H9 (cell line): ENCODE data around the gene SYTL1. TPM values are rescaled to one million over a fixed set of nuclear protein-coding genes. Genes with fewer than 3 reads are reported as not detected.

Experiments used
- DNase-seq: peaks from one replicate; pipeline ENCODE4 v3.0.0-alpha.2; 2017
- H2AFZ ChIP-seq: one replicate; pipeline ENCODE4 v1.6.1; 2013; ENCODE audit warnings: mild to moderate bottlenecking, low read length, control low read depth, moderate library complexity
- H2AK5ac ChIP-seq: 2 replicates; pipeline ENCODE4 v1.6.1; 2013; ENCODE audit warnings: low read length, control low read depth, mixed read lengths; ENCODE audit not compliant: insufficient read length
- H2BK120ac ChIP-seq: one replicate; pipeline ENCODE4 v1.6.1; 2013; ENCODE audit warnings: low read depth, mild to moderate bottlenecking, low read length, control low read depth, inconsistent platforms; ENCODE audit not compliant: poor library complexity, severe bottlenecking
- H2BK12ac ChIP-seq: 2 replicates; pipeline ENCODE4 v1.6.1; 2013; ENCODE audit warnings: low read length, control low read depth, mixed read lengths, low read depth; ENCODE audit not compliant: insufficient read length
- H2BK15ac ChIP-seq: 2 replicates; pipeline ENCODE4 v1.6.1; 2013; ENCODE audit warnings: low read depth, low read length, control low read depth
- H2BK20ac ChIP-seq: one replicate; pipeline ENCODE4 v1.6.1; 2013; ENCODE audit warnings: low read depth, mild to moderate bottlenecking, low read length, control low read depth, inconsistent platforms; ENCODE audit not compliant: poor library complexity, severe bottlenecking
- H2BK5ac ChIP-seq: 2 replicates; pipeline ENCODE4 v1.6.1; 2013; ENCODE audit warnings: low read length, control low read depth, mixed read lengths; ENCODE audit not compliant: insufficient read length
- H3K14ac ChIP-seq: 2 replicates; pipeline ENCODE4 v1.6.1; 2013; ENCODE audit warnings: low read length, control low read depth; ENCODE audit not compliant: insufficient read depth
- H3K18ac ChIP-seq: 2 replicates; pipeline ENCODE4 v1.6.1; 2013; ENCODE audit warnings: low read depth, mild to moderate bottlenecking, mixed read lengths, low read length, control low read depth; ENCODE audit not compliant: insufficient read length
- H3K23ac ChIP-seq: 2 replicates; pipeline ENCODE4 v1.6.1; 2013; ENCODE audit warnings: low read length, control low read depth, mixed read lengths, low read depth; ENCODE audit not compliant: insufficient read length
- H3K23me2 ChIP-seq: 2 replicates; pipeline ENCODE4 v1.6.1; 2013; ENCODE audit warnings: low read depth, mild to moderate bottlenecking, mixed read lengths, low read length, control low read depth; ENCODE audit not compliant: insufficient read length, poor library complexity, severe bottlenecking
- H3K27ac ChIP-seq: 2 replicates; pipeline ENCODE4 v1.5.1; 2013; ENCODE audit warnings: low read length, control low read depth, mixed read lengths, low read depth; ENCODE audit not compliant: insufficient read length
- H3K27me3 ChIP-seq: 2 replicates; pipeline ENCODE4 v1.6.1; 2013; ENCODE audit warnings: low read length, control low read depth, inconsistent platforms; ENCODE audit not compliant: insufficient read depth
- H3K4ac ChIP-seq: 2 replicates; pipeline ENCODE4 v1.6.1; 2013; ENCODE audit warnings: low read depth, mild to moderate bottlenecking, control low read depth, inconsistent platforms, low read length, moderate library complexity
- H3K4me1 ChIP-seq: 2 replicates; pipeline ENCODE4 v1.6.1; 2013; ENCODE audit warnings: low read length, control low read depth, inconsistent platforms; ENCODE audit not compliant: insufficient read depth
- H3K4me2 ChIP-seq: 2 replicates; pipeline ENCODE4 v1.6.1; 2013; ENCODE audit warnings: low read length, control low read depth, mixed read lengths; ENCODE audit not compliant: insufficient read length, insufficient read depth
- H3K56ac ChIP-seq: 2 replicates; pipeline ENCODE4 v1.6.1; 2013; ENCODE audit warnings: low read depth, mild to moderate bottlenecking, mixed read lengths, low read length, control low read depth; ENCODE audit not compliant: insufficient read length
- H3K79me1 ChIP-seq: 2 replicates; pipeline ENCODE4 v1.6.1; 2013; ENCODE audit warnings: low read depth, mild to moderate bottlenecking, moderate library complexity, low read length, control low read depth, inconsistent platforms; ENCODE audit not compliant: insufficient read depth, poor library complexity, severe bottlenecking
- H3K79me2 ChIP-seq: 2 replicates; pipeline ENCODE4 v1.6.1; 2013; ENCODE audit warnings: low read length, control low read depth, inconsistent platforms; ENCODE audit not compliant: insufficient read depth
- H3K9ac ChIP-seq: 2 replicates; pipeline ENCODE4 v1.6.1; 2013; ENCODE audit warnings: low read length, control low read depth, mixed read lengths; ENCODE audit not compliant: insufficient read length; ENCODE audit errors: extremely low read depth
- H3K9me3 ChIP-seq: one replicate; pipeline ENCODE4 v1.6.1; 2013; ENCODE audit warnings: low read depth, low read length, inconsistent platforms; ENCODE audit not compliant: control insufficient read depth
- H3T11ph ChIP-seq: one replicate; pipeline ENCODE4 v1.6.1; 2013; ENCODE audit warnings: mild to moderate bottlenecking, low read length, control low read depth, inconsistent platforms
- H4K20me1 ChIP-seq: one replicate; pipeline ENCODE4 v1.6.1; 2013; ENCODE audit not compliant: control insufficient read depth, insufficient read length, insufficient read depth
- H4K5ac ChIP-seq: 2 replicates; pipeline ENCODE4 v1.6.1; 2013; ENCODE audit warnings: low read depth, mild to moderate bottlenecking, mixed read lengths, low read length, control low read depth; ENCODE audit not compliant: insufficient read length
- H4K8ac ChIP-seq: replicated peaks from 2 replicates; pipeline ENCODE4 v1.6.1; 2013; ENCODE audit warnings: low read length, control low read depth, mixed read lengths, low read depth; ENCODE audit not compliant: insufficient read length
- H4K91ac ChIP-seq: 2 replicates; pipeline ENCODE4 v1.6.1; 2013; ENCODE audit warnings: low read depth, mild to moderate bottlenecking, moderate library complexity, mixed read lengths, low read length, control low read depth; ENCODE audit not compliant: insufficient read length
- H3K27ac Mint-ChIP-seq, 3 experiments: 2 replicates in 2 of 3; 3 replicates in 1 of 3; pipeline ENCODE4 v1.8.0; 2020 to 2021; ENCODE audit warnings: mixed read lengths in 3 of 3, mild to moderate bottlenecking in 1 of 3, moderate library complexity in 1 of 3
- H3K27me3 Mint-ChIP-seq: 2 replicates; pipeline ENCODE4 v1.8.0; 2021; ENCODE audit warnings: low read depth, mild to moderate bottlenecking, moderate library complexity, mixed read lengths
- H3K36me3 Mint-ChIP-seq, 3 experiments: 2 replicates in 2 of 3; 3 replicates in 1 of 3; pipeline ENCODE4 v1.8.0; 2020 to 2021; ENCODE audit warnings: low read depth in 3 of 3, mixed read lengths in 3 of 3; ENCODE audit not compliant: insufficient read depth in 1 of 3
- H3K4me1 Mint-ChIP-seq, 2 experiments: 2 replicates each; pipeline ENCODE4 v1.8.0; 2020; ENCODE audit warnings: mixed read lengths in 2 of 2
- H3K4me3 Mint-ChIP-seq, 2 experiments: 2 replicates in 1 of 2; 3 replicates in 1 of 2; pipeline ENCODE4 v1.8.0; 2020 to 2021; ENCODE audit warnings: mild to moderate bottlenecking in 2 of 2, mixed read lengths in 2 of 2, moderate library complexity in 1 of 2
- H3K9me3 Mint-ChIP-seq, 2 experiments: 2 replicates in 1 of 2; 3 replicates in 1 of 2; pipeline ENCODE4 v1.8.0; 2020; ENCODE audit warnings: mild to moderate bottlenecking in 2 of 2, mixed read lengths in 2 of 2, moderate library complexity in 1 of 2
- CTCF ChIP-seq: fragments of 200-600 bp; sonication (generic); conservative IDR thresholded peaks from 3 replicates; pipeline ENCODE4 v1.8.0; 2021; ENCODE audit warnings: antibody characterized with exemption, mild to moderate bottlenecking
- WGBS: extraction: QIAGEN DNeasy Blood & Tissue Kit; methylation state at CpG from one replicate; pipeline ENCODE4 v1.1.7; 2013; ENCODE audit warnings: missing lambda C conversion rate, low lambda C conversion rate, mixed read lengths; ENCODE audit not compliant: insufficient read length; ENCODE audit errors: extremely low coverage; 5-methylcytosine and 5-hydroxymethylcytosine counted together
- total RNA-seq: library from RNA; stranded (reverse); gene quantifications from 2 replicates; pipeline ENCODE4 v1.2.1, GENCODE V29; 2021

Gene SYTL1
- total RNA-seq, 1 experiment from 2014 or later: 12.0 TPM

DNA sequence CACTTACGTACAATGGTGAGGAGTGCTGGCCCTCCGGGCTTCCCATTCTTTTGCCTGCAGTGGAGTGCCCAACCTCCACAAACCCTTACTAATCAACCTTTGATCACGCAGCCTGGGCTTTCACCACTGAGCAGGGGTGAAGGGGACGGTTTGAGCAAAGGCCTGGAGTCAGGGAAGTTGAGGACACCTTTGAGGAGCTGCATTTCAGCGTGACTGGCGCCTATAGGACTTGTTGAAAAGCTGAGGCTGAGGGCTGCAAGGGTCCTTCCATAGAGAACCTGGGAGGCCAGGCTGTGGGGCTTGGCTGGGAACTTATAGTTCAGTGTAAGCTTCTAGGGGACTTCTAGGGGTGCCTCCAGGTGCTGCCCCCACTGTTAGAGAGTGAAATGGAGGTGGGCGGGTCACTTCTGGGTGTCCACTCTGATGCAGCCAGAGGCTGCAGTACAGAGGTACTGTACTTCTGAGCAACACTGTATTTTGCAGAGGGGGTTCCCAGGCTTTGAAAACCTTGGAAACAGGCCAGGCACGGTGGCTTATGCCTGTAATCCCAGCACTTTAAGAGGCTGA lies 9.8 kb downstream of the SYTL1 start:
- Histone ChIP-seq H2BK5ac (no peak overlapping the region), H2BK20ac (no peak overlapping the region), H3K79me2 (no peaks in the 10 kb centered on the region; the same call in 1 of the 2 replicates), H3K4me2 (peak overlapping the region; percentile 71), H2BK15ac (no peak overlapping the region), H3K9me3 (no peaks in the 10 kb centered on the region), H4K8ac (no peak overlapping the region), H3K14ac (no peak overlapping the region), H2AFZ (no peak overlapping the region), H3K56ac (no peak overlapping the region), H2BK120ac (no peak overlapping the region), H3K4ac (no peak overlapping the region), H3K79me1 (no peaks in the 10 kb centered on the region), H3K27ac (no peak overlapping the region), H3K9ac (peak overlapping the region; percentile 4), H4K5ac (no peak overlapping the region), H3K18ac (no peak overlapping the region), H3T11ph (no peak overlapping the region), H2AK5ac (no peak overlapping the region), H3K4me1 (no peaks in the 10 kb centered on the region), H2BK12ac (no peak overlapping the region), H4K91ac (no peak overlapping the region), H3K23ac (no peak overlapping the region), H3K23me2 (peaks cover 21% of the 10 kb centered on the region), H4K20me1 (peaks cover 4% of the 10 kb centered on the region), H3K27me3 (no peaks in the 10 kb centered on the region)
- Mint-ChIP-seq H3K4me1 (peaks cover 14 to 20% of the 10 kb centered on the region in 2 experiments), H3K27ac (0 out of 7 replicates have a peak overlapping the region, but pooled peaks of 1 of the 3 experiments have one; percentile 74), H3K9me3 (no peaks in the 10 kb centered on the region), H3K36me3 (peaks cover 4 to 13% (median 8%) of the 10 kb centered on the region in 3 experiments; a peak in 4 of 7 replicates), H3K4me3 (peak overlapping the region; percentile 70 to 84), H3K27me3 (peaks cover 23% of the 10 kb centered on the region)
- TF ChIP-seq CTCF: no peak
- DNase-seq: no peak
- no CpG with 5 or more reads among the region's 8 CpGs for whole genome bisulfite sequencing
